Stimulated activated CD8-positive, alpha-beta memory T cell treated with anti-CD3 and anti-CD28 coated beads, Interleukin-2, amount 100 ng/mL, for 1 hour (primary cell): ENCODE results near the gene SUPT5H.
"Not testable (repeated sequence)": the region's sequence is repeated elsewhere in the genome, so short reads cannot be mapped to it uniquely, and the experiment has no call there.

Experiments used
- DNase-seq, 2 donors: peaks; one replicate each; pipeline ENCODE4 v3.0.0-alpha.2; 2020; ENCODE audit warnings: low read depth in 2 of 2

Gene SUPT5H

DNA sequence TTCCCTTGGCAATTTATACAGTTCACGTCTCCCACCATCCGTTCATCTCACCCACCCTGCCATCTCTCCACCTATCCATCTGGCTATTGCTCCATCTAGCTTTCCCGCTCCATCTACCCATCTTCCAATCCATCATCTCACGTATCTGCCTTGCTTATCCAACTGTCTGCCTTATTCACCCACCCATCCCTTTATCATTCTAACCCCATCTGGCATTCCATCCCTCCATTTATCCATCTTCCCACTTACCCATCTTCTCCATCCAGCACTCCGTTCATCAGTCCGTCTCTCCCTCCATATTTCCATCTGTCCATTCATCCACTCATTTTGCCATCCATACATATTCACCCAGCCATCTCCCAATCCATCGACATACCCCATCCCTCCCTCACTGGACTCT, 19.6 kb upstream of the SUPT5H start:
- DNase-seq, result no peak

DNA sequence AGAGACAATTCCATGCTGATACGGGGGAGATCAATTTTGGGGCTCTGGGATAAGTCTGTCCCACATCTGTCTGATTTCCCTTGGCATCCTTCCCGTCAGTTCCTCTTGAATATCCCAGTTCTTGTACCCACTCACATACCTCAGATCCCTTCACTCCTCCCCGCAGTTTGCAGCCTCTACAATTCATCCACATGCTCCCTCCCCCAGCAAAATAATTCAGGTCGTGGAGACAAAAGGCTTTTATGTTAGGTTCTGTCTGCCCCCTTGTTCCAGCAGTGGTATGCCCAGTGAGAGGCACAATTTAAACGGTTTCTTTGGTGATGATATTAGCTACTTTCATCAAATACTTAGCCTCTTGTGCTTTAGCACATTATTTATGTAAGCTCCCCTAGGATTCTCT, 19.2 kb upstream of the SUPT5H start:
- DNase-seq, result no peak

DNA sequence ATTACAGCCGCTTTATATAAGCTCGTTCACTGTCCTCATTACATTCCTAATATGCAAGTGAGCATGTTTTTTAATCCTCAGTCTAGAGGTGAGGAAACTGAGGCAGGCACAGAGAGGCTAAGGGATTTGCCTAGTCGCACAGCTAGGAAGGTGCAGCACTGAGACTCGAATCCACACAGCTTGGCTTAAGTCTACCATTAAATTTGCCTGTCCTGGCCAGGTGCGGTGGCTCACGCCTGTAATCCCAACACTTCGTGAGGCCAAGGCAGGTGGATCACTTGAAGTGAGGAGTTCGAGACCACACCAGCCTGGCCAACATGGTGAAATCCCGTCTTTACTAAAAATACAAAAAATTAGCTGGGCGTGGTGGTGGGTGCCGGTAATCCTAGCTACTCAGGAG, 17.7 kb upstream of the SUPT5H start:
- no peak for DNase-seq

DNA sequence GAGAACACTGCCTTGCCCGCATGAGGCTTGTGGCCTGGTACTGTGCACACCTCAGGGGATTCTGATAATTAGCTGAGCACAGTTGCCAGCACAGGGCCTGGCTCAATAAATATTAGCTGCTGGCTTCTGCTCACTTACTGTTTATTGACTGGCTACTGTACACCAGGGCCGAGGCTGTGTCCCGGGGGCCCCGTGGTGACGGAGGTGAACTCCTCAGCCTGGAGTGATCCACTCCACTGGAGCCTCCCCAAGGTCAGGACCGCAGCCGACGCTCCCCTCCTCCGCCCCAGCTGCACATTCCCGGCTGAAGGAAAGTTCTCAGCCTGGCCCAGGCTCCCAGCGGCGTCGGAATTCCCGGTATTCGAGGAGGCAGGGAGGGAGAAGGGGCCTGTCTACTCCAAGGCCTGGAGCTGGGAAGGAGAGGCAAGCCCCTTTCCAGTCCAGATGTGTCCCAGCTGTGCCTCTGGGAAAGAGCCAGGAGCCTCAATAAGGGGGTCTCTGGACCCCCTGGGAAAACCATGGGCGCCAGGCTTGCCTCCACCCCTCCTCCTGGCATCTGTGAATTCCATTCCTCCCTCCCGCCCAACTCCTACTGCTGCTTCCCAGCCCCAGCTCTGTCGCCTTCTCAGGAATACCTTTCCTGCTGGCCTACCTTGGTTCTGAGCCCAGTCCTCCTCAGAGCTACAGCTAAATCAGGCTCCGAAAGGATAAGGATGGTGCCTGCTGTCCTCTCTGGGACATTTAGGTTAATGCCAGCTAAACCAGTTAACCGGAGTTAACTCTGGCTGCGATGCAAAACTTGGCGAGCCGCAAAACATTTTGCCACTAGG, 16.9 kb upstream of the SUPT5H start:
- no peak for DNase-seq

DNA sequence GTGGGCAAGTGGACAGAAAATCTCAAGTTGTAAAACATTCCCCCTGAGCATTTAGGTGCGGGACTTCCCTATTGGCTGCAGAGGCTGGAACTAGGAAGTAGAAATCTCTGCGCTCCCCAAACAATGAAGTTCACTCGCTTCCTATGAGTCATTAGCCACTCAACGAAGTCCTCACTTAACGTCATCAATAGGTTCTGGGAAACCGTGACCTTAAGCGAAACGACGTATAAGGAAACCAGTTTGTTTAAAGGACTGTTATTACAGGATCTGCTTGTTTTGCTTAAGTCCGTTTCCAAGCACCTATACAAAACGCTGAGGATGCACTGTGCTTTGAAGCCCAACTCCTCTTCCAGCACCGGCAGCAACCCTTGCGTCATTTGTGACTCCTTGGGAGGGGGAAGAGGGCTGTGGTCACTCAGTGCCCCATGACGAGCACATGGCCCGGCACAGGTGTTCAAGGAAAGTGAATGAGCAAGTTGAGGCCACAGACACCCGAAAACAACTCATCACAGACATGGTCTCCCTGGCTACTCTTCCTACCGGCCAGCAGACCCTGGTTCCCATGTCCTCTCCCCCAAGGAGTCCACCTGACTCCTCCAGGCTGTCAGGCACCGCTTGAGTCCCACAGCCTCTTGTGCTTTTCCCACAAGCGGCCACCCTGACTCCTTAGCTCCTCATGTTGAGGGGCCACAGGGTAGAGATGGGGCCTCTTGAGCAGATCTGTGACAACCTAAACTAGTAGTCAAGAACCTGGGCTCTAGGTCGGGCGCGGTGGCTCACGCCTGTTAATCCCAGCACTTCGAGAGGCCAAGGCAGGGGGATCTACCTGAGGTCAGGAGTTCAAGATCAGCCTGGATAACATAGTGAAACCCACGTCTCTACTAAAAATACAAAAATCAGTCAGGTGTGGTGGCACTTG, 14.4 kb upstream of the SUPT5H start:
- DNase-seq, result no peak

DNA sequence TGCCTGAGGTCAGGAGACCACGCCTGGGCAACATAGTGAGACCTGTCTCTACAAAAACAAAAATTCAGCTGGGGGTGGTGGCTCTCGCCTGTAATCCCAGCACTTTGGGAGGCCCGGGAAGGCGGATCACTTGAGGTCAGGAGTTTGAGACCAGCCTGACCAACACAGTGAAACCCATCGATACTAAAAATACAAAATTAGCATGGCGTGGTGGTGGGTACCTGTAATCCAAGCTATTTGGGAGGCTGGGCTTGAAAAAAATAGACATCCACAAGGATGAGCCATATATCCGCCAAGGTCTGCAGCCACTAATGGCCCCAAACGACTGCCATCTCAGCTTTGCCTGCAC, 12.7 kb upstream of the SUPT5H start:
- DNase-seq, result no peak

DNA sequence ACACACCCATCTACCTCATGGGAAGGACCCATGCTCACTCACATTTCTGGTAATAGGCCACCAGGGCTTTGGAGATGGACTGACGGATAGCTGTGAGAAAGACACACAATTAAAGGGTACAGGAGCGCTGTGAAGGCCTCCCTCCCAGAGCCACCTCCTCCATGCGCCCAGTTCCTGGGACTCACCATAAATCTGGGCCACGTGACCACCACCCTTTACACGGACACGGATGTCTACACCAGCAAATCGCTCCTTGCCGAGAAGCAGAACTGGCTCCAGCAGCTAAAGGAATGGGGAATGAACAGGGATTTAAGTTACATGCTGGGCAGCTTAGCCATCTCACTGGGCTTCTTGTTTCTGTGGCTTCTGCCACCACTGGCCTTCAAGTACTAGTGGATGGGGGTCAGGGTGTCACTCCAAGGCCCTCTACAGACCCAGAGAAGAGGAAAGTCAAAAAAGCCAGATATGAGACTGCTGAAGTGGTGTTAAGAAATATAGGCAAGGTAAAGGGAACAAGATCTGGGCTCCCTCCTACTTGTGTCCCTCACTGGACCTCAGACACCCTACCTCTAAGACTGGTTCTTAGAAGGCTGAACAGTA, 11.8 kb upstream of the SUPT5H start:
- DNase-seq, result no peak

DNA sequence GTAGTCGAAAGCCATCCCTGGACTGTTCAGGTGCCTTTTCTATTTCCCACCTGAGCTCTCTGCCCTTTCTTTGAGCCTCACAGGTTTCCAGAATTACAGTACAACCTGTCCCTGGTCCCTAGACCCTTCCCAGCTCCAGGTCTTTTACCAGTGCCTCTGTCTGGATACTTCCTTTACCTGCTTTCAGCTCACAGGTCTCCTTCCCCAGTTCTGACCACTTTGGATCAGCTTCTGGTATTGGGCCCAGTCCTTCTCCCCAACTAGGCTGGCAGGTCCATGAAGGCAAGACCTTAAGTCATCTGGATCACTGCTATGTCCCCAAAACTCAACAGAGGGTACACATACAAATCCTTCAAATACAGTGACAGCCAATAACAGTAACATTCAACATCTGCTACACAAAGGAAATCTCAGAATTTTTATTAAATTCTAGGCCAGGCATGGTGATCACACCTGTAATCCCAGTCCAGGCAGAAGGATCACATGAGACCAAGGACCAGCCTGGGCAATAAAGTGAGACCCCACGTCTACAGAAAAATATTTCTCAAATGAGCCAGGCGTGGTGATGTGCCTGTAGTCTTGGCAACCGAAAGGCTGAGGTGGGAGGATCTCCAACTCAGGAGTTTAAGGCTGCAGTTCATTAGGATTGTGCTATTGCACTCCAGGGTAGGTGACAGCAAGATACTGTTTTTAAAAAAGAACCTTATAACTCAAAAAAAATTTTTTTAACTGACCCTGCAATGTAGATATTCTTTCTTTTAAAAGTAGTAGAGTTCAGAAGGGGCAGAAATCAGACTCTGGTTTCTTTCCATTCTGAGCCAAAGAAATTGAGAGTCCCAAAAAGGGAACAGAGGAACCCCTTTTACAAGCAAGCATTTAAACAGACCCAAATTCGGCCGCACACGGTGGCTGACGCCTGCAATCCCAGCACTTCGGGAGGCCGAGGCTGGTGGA, 11.0 kb upstream of the SUPT5H start:
- DNase-seq, result no peak

DNA sequence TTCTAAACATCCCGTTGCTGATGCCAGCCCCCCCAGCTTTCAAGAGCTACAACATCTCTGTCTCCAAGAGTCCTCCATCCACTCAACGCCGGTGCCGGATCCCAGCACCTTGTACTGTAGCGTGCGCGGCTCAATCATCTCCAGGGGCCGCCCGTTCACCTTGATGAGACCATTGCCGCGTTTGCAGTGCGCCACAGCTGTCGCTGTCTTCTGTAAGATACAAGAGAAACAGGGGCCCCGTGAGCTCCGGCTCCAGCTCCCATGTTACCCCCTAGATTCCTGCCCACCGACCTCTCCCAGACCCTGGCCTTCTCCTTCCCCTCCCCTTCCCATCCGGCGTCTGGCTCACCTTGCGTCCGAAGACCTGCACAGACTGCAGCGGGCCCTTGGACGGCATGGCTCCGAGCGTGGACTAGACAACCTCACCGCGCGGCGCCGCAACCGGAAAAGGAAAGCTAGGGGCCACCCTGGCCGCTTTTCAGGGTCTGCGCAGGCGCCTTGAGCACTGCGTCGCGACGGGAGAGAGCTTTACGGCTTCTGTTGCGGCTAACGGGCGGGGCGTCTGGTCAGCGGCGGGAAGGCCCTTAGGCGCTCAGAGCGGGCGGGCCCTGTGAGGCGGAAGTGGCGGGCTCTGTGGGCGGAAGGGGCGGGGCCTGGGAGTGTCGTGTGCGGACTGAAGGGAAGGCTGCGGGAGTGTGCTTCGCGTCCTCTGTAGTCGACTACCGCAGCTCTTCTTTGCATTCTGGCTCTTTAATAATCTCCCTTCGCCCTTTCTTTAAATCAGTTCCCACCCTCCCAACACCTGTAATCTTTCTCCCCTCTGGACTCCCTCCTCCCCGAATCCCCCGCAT, 9.7 kb upstream of the SUPT5H start, which contains the start of gene RPS16:
Gene RPS16, minus strand, starts transcription at position 451 of the 851 bp plus-strand sequence. Its CDS starts 54 bp downstream, at position 397.
- peak; percentile 99 for DNase-seq

DNA sequence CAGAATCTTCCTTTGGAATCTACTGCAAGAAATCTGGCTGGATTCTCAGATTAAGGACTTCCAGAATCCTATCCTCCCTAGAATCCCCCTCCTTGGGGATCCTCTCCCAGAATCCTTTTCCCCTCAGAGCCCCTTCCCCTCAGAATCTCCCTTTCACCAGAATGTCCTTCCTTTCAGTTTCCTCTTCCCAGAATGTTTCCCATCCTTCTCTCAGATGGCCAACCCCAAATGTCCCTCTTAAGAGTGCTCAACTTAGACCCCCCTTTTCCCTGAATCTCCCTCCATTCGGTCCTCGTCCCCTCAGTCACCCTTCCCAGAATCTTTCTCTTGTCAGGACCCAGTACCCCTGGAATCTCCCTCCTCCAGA, 9.0 kb upstream of the SUPT5H start:
- no peak for DNase-seq

DNA sequence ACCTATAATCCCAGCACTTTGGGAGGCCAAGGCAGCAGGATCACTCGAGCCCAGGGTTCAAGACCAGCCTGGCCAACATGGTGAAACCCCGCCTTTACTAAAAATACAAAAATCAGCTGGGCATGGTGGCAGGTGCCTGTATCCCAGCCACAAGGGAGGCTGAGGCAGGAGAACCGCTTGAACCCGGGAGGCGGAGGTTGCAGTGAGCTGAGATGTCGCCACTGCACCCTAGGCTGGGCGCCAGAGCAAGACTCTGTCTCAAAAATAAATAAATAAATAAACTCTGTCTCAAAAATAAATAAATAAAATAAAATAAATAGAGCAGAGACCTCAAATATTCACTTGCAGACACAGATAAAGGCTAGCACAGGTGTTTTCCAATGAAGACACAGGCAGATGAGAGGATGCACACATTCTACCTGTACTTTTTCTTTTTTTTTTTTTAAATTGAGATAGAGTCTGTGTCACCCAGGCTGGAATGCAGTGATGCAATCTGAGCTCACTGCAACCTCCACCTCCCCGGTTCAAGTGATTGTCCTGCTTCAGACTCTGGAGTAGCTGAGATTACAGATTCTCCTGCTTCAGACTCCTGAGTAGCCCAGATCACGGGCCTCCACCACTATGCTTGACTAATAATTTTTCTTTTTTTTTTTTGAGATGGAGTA, 7.0 kb upstream of the SUPT5H start:
- no peak for DNase-seq

DNA sequence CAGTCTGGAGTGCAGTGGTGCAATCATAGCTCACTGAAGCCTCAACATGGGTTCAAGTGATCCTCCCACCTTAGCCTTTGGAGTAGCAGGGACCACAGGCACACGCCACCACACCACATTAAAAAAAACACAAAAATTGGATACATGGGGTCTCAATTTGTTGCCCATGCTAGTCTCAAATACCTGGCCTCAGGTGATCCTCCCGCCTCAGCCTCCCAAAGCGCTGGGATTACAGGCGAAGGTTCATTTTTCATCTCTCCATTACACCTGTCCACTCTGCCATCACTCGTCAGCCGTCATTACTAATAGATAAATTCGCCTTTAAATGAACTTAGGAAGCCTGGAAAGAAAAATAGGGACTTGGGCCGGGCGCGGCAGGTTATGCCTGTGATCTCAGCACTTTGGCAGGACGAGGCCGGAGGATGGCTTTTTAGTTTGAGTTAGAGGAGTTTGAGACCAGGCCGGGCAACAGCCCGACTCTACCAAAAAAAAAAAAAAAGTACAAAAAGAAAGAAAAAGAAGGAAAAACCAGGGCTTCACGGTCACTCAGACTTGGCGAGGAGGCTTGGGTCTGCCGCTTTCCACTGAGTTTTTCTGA, 685 bp upstream of the SUPT5H start:
- DNase-seq, result no peak

DNA sequence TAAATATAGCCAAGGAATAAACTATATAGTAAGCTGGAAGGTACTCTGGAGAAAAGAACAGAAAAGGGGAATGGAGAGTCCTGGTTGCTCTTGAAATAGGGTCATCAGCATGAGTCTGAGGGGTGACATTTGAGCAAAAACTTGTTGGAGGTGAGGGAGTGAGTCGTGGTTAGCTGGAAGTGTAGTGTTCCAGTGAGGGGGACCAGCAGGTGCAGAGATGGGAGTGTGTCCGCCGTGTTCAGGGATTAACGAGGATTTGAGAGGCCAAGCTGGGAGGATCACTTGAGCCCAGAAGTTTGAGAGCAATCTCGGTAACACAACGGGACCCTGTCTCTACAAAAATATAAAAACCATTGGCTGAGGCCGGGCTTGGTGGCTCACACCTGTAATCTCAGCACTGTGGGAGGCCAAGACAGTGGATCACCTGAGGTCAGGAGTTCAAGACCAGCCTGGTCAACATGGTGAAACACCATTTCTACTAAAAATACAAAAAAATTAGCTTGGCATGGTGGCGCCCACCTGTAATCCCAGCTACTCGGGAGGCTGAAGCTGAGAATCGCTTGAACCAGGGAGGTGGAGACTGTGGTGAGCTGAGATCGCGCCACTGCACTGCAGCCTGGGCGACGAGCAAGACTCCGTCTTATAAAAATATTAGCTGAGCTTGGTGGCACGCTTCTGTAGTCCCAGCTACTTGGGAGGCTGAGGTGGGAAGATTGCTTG, 1.1 kb downstream of the SUPT5H start:
- no peak for DNase-seq

DNA sequence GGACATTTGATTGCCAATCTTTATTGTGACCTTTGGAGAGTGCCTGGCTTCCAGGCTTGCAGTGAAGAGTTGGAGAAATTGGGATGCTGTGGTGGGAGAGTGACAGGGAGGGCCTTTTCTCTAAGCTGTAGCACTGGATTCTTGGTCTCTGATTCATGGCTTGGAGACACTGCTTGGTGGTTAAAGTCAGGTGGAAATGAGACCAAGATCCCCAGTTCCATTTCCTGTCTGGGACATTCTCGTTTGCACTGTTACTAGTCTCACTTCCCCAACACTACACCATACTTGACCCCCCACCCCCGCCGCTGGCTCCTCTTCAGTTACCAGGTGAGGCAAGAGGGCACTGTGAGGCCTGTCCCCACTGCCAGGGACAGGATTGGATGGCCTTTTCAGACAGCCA, 2.9 kb downstream of the SUPT5H start:
- DNase-seq, result no peak

DNA sequence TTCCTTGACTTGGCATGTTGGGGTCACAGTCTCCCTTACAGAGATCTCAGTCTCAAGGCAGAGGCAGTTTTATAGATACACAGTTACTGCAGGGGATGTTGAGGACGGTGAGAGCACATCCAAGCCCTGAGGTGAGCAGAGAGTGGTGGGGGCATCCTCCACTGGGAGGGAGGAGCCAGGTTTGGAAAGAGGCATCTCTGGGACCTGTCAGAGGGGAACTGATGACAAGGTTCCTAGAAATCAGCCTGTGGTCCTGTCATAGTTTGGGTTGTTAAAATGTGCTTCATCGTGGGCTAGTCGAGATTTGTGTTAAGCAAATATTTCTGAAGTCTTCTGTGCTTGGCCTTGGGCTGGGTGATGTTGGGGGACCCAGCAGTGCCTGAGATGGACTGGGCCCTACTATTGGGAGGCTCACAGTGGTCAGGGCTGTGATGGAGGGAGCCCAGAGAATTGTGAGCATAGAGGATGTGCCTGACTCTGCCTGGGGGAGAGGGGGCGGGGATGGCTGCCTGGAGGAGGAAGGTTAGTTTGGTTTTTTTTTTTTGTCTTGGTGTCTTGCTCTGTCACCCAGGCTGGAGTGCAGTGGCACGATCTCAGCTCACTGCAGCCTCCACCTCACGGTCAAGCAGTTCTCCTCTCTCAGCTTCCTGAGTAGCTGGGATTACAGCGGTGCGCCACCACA, 3.9 kb downstream of the SUPT5H start:
- no peak for DNase-seq

DNA sequence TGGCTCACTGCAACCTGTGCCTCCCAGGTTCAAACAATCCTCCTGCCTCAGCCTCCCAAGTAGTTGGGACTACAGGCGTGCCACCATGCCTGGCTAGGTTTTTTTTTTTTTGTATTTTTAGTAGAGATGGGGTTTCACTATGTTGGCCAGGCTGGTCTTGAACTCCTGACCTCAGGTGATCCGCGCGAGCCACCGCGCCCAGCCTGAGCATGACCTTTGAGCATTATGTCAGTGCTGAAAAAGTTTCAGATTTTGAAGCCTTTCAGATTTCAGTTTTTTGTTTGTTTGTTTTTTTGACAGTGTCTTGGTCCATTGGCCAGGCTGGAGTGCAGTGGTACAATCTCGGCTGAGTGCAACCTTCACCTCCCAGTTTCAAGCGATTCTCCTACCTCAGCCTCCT, 5.9 kb downstream of the SUPT5H start:
- not testable (repeated sequence) for DNase-seq

DNA sequence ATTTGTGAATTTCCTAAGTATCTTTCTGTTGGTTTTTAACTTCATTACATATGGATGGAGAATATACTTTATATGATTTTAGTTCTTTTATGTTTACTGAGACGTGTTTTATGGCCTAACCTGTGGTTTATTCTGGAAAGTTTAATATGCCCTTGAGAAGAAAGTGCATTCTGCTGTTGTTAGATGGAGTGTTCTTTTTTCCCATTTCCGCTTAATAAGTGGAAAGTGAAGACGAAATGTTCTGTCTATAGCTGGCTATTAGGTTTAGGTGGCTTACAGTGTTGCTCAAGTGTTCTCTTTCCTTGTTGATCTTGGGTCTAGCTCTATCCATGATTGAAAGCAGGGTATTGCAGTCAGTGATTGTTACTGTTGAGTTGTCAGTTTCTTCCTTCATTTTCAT, 18.0 kb downstream of the SUPT5H start:
- no peak for DNase-seq
